CD14-positive monocyte (primary cell): Measurements from ENCODE around the gene NIPAL3. TPM values are rescaled to one million over a fixed set of nuclear protein-coding genes. Genes with fewer than 3 reads are reported as not detected.
A peak's percentile ranks its signal among the peaks of the same experiment; 100 is the strongest.

Experiments
- DNase-seq, 3 donors: peaks; one replicate each; pipeline ENCODE4 v3.0.0-alpha.2; 2011 to 2022
- H2AFZ ChIP-seq: 2 replicates; pipeline ENCODE4 v1.6.0; 2012; ENCODE audit warnings: mild to moderate bottlenecking, low read depth, low read length, inconsistent platforms; ENCODE audit not compliant: insufficient read depth, poor library complexity, severe bottlenecking
- H3K27ac ChIP-seq, 2 donors: 1 replicate in 1 of 2; 2 replicates in 1 of 2; pipeline ENCODE4 v1.5.1; 2012 to 2013; ENCODE audit warnings: low read length in 2 of 2, control low read depth in 1 of 2, inconsistent platforms in 1 of 2, low read depth in 1 of 2, mild to moderate bottlenecking in 1 of 2
- H3K27me3 ChIP-seq, 2 donors: one replicate each; pipeline versions ENCODE4 v1.6.0 to v1.6.1; 2011 to 2013; ENCODE audit warnings: low read length in 2 of 2; ENCODE audit not compliant: control insufficient read depth in 2 of 2, insufficient read depth in 2 of 2
- H3K36me3 ChIP-seq, 2 donors: replicated peaks in 1 of 2; 1 replicate in 1 of 2; 2 replicates in 1 of 2; pipeline versions ENCODE4 v1.5.1 to v1.6.1; 2012 to 2013; ENCODE audit warnings: low read length in 2 of 2, control low read depth in 1 of 2, inconsistent platforms in 1 of 2, mild to moderate bottlenecking in 1 of 2; ENCODE audit not compliant: insufficient read depth in 2 of 2, control insufficient read depth in 1 of 2
- H3K4me1 ChIP-seq, 2 donors: 1 replicate in 1 of 2; 2 replicates in 1 of 2; pipeline versions ENCODE4 v1.5.1 to v1.6.1; 2012 to 2013; ENCODE audit warnings: low read length in 2 of 2, control low read depth in 1 of 2, inconsistent platforms in 1 of 2, mild to moderate bottlenecking in 1 of 2, moderate library complexity in 1 of 2; ENCODE audit not compliant: insufficient read depth in 2 of 2, control insufficient read depth in 1 of 2
- H3K4me2 ChIP-seq: replicated peaks from 2 replicates; pipeline ENCODE3; 2012; ENCODE audit warnings: low read length, moderate library complexity, mild to moderate bottlenecking; ENCODE audit not compliant: poor library complexity, severe bottlenecking; ENCODE audit errors: extremely low read depth
- H3K4me3 ChIP-seq, 3 experiments: fragments of 200-600 bp in 1 of 3; sonication (generic) in 1 of 3; replicated peaks in 1 of 3; 1 replicate in 2 of 3; 2 replicates in 1 of 3; pipeline ENCODE4 v1.5.1; 2011 to 2013; ENCODE audit warnings: low read length in 3 of 3, mild to moderate bottlenecking in 3 of 3, control low read depth in 2 of 3, low read depth in 2 of 3, inconsistent platforms in 1 of 3, moderate library complexity in 1 of 3
- H3K79me2 ChIP-seq: 2 replicates; pipeline ENCODE4 v1.6.0; 2012; ENCODE audit warnings: mild to moderate bottlenecking, control low read depth, inconsistent platforms, low read length, moderate library complexity; ENCODE audit not compliant: insufficient read depth
- H3K9ac ChIP-seq: 2 replicates; pipeline ENCODE4 v1.6.0; 2017; ENCODE audit warnings: low read length, mild to moderate bottlenecking; ENCODE audit not compliant: insufficient read depth, poor library complexity, severe bottlenecking
- H3K9me3 ChIP-seq, 2 donors: replicated peaks in 1 of 2; 1 replicate in 1 of 2; 2 replicates in 1 of 2; pipeline versions ENCODE4 v1.5.1 to v1.6.1; 2012 to 2013; ENCODE audit warnings: low read length in 2 of 2, control low read depth in 1 of 2; ENCODE audit not compliant: control insufficient read depth in 1 of 2, insufficient read depth in 1 of 2
- H4K20me1 ChIP-seq: 2 replicates; pipeline ENCODE4 v1.6.0; 2012; ENCODE audit warnings: mild to moderate bottlenecking, low read length, control low read depth, moderate library complexity; ENCODE audit not compliant: insufficient read depth
- H3K27ac Mint-ChIP-seq, 7 donors: one replicate each; pipeline ENCODE4 v1.8.0; 2020; ENCODE audit warnings: mild to moderate bottlenecking in 7 of 7, mixed read lengths in 7 of 7, moderate library complexity in 6 of 7, inconsistent platforms in 2 of 7
- H3K27me3 Mint-ChIP-seq, 3 donors: one replicate each; pipeline ENCODE4 v1.8.0; 2021 to 2022; ENCODE audit warnings: low read depth in 3 of 3, mild to moderate bottlenecking in 3 of 3, mixed read lengths in 3 of 3, moderate library complexity in 3 of 3, inconsistent platforms in 1 of 3
- H3K36me3 Mint-ChIP-seq, 2 donors: one replicate each; pipeline ENCODE4 v1.8.0; 2020; ENCODE audit warnings: mixed read lengths in 2 of 2, inconsistent platforms in 1 of 2, mild to moderate bottlenecking in 1 of 2
- H3K4me1 Mint-ChIP-seq: one replicate; pipeline ENCODE4 v1.8.0; 2020; ENCODE audit warnings: mild to moderate bottlenecking, mixed read lengths
- H3K4me3 Mint-ChIP-seq, 2 donors: one replicate each; pipeline ENCODE4 v1.8.0; 2020; ENCODE audit warnings: mild to moderate bottlenecking in 2 of 2, mixed read lengths in 2 of 2, moderate library complexity in 1 of 2
- H3K9me3 Mint-ChIP-seq, 7 donors: one replicate each; pipeline ENCODE4 v1.8.0; 2020 to 2022; ENCODE audit warnings: mixed read lengths in 7 of 7, mild to moderate bottlenecking in 6 of 7, moderate library complexity in 6 of 7, inconsistent platforms in 2 of 7
- CTCF ChIP-seq: fragments of 200-600 bp; IDR thresholded peaks from one replicate; pipeline ENCODE4 v1.8.0; 2022; ENCODE audit warnings: antibody characterized with exemption, mild to moderate bottlenecking
- WGBS: methylation state at CpG from one replicate; pipeline ENCODE4 v1.1.5; 2013; ENCODE audit warnings: missing lambda C conversion rate; ENCODE audit not compliant: insufficient coverage; 5-methylcytosine and 5-hydroxymethylcytosine counted together
- intact Hi-C, 2 donors: fragments of 100-400 bp; cut with micrococcal nuclease; formaldehyde crosslinking; loops; one replicate each; pipeline versions ENCODE4 v1.15.0 to v1.15.1; 2023
- polyA plus RNA-seq, 3 donors: library from polyadenylated mRNA; depleted of rRNA in 1 of 3; unstranded in 2 of 3; stranded (reverse) in 1 of 3; fragments of 300-500 nt in 2 of 3; fragments of >200 nt in 1 of 3; fragmentation: Illumina TruSeq in 2 of 3; gene quantifications; 1 replicate in 2 of 3; 2 replicates in 1 of 3; pipeline ENCODE4 v1.2.3, GENCODE V29; 2012 to 2021

The NIPAL3 gene
- polyA plus RNA-seq, 3 donors = 5.9 to 9.6 (median 6.6) TPM

- Mint-ChIP-seq H3K4me3 (no peak overlapping the region), H3K27ac (peak overlapping the region in 1 of 7 donors; percentile 13), H3K36me3 (no peaks in the 10 kb centered on the region), H3K27me3 (peaks cover 0 to 2% (median 1%) of the 10 kb centered on the region in 3 donors), H3K4me1 (peaks cover 33% of the 10 kb centered on the region), H3K9me3 (peaks cover 0 to 11% (median 1%) of the 10 kb centered on the region in 7 donors)
- H3K4me1 ChIP-seq = peaks cover 11 to 27% of the 10 kb centered on the region in 2 donors
- no peaks in the 10 kb centered on the region for H3K27me3 ChIP-seq
- H3K9ac ChIP-seq = no peak overlapping the region
- WGBS = 100% methylated on average over 4 of the region's 7 CpGs
- H3K9me3 ChIP-seq = no peaks in the 10 kb centered on the region
- DNase-seq = no peak
- H3K27ac ChIP-seq = no peak overlapping the region
- intact Hi-C loops = no loop called here
- H3K4me2 ChIP-seq = no peak overlapping the region
- TF ChIP-seq CTCF = no peak
- H2AFZ ChIP-seq = no peak overlapping the region
- no peak overlapping the region for H3K4me3 ChIP-seq
- no peaks in the 10 kb centered on the region for H4K20me1 ChIP-seq
- H3K79me2 ChIP-seq = peaks cover under 1% of the 10 kb centered on the region
- no peaks in the 10 kb centered on the region for H3K36me3 ChIP-seq
Measured at GRCh38 chr1:24410750-24411149, 4.9 kb upstream of the NIPAL3 start.

GRCh38 chr1:24411963-24412362, 3.6 kb upstream of the NIPAL3 start:
- DNase-seq = no peak
- Mint-ChIP-seq H3K4me1 (peaks cover 42% of the 10 kb centered on the region), H3K27ac (peak overlapping the region in 4 of 7 donors; percentile 2 to 60 (median 10)), H3K4me3 (no peak overlapping the region), H3K36me3 (no peaks in the 10 kb centered on the region), H3K27me3 (peaks cover 0 to 6% (median 1%) of the 10 kb centered on the region in 3 donors), H3K9me3 (peaks cover 0 to 11% (median under 1%) of the 10 kb centered on the region in 7 donors)
- no peaks in the 10 kb centered on the region for H4K20me1 ChIP-seq
- no peak overlapping the region for H2AFZ ChIP-seq
- H3K79me2 ChIP-seq = peaks cover 13% of the 10 kb centered on the region
- H3K4me1 ChIP-seq = peaks cover 21 to 36% of the 10 kb centered on the region in 2 donors
- intact Hi-C loops = no loop called here
- H3K4me2 ChIP-seq = no peak overlapping the region
- H3K36me3 ChIP-seq = no peaks in the 10 kb centered on the region
- 85% methylated on average over 3 of the region's 6 CpGs for WGBS
- no peak overlapping the region for H3K9ac ChIP-seq
- no peaks in the 10 kb centered on the region for H3K27me3 ChIP-seq
- no peak overlapping the region for H3K4me3 ChIP-seq
- no peak for TF ChIP-seq CTCF
- no peaks in the 10 kb centered on the region for H3K9me3 ChIP-seq
- no peak overlapping the region for H3K27ac ChIP-seq
